K562 (cell line): Measurements from ENCODE around the gene GRIN2A. TPM values are rescaled to one million over a fixed set of nuclear protein-coding genes. Genes with fewer than 3 reads are reported as not detected.

Experiments used
- ATAC-seq: fragments of 200-7000 bp; cut with Tn5 transposase; 3 replicates; pipeline ENCODE4 v1.9.1; 2020; ENCODE audit warnings: moderate library complexity
- BruUV-seq: library from RNA; stranded (reverse); fragments of 400-500 nt; replicated peaks from 2 replicates; lab custom pipeline; 2021; lab: Mats Ljungman, UMichigan
- CTCF ChIA-PET: fragments of 300-600 bp; formaldehyde crosslinking; extraction: SDS; loops from one replicate; lab custom pipeline; 2021; ENCODE audit warnings: low intra/inter-chr PET ratio; lab: Yijun Ruan, JAX
- POLR2A ChIA-PET: fragments of 300-600, 350-650 bp; sonication (Branson Sonifier 250); formaldehyde crosslinking; extraction: SDS; loops from one replicate; lab custom pipeline; 2021; ENCODE audit warnings: antibody characterized with exemption, inconsistent platforms; lab: Yijun Ruan, JAX
- DNase-seq, 4 experiments: peaks; one replicate each; pipeline versions ENCODE4 v3.0.0 to v3.0.0-alpha.2; 2011 to 2018; ENCODE audit warnings: low spot score in 3 of 4, mixed read lengths in 3 of 4; ENCODE audit errors: extremely low read depth in 1 of 4
- FAIRE-seq: peaks from 2 replicates; lab custom pipeline; 2011; peaks lifted over from hg19 to GRCh38; lab: Jason Lieb, UNC
- H2AFZ ChIP-seq: 2 replicates; pipeline ENCODE4 v1.6.0; 2011; ENCODE audit warnings: low read depth, low read length, control low read depth, inconsistent platforms
- H3K27ac ChIP-seq: fragments of 200-600 bp; 3 replicates; pipeline ENCODE4 v1.8.0; 2011; ENCODE audit warnings: low read depth, mild to moderate bottlenecking, control low read depth, inconsistent platforms, low read length, moderate library complexity, mixed read lengths; ENCODE audit errors: extremely low read depth
- H3K27me3 ChIP-seq, 2 experiments: fragments of 300-600 bp in 1 of 2; 2 replicates in 1 of 2; 3 replicates in 1 of 2; pipeline versions ENCODE4 v1.6.0 to v1.8.0; 2011; ENCODE audit warnings: inconsistent platforms in 2 of 2, low read length in 2 of 2, mild to moderate bottlenecking in 1 of 2, mixed read lengths in 1 of 2, moderate library complexity in 1 of 2; ENCODE audit not compliant: control insufficient read depth in 2 of 2, insufficient read depth in 2 of 2
- H3K36me3 ChIP-seq: fragments of 300-600 bp; 3 replicates; pipeline ENCODE4 v1.8.0; 2011; ENCODE audit warnings: mild to moderate bottlenecking, low read length, inconsistent platforms; ENCODE audit not compliant: control insufficient read depth, insufficient read depth
- H3K4me1 ChIP-seq, 2 experiments: fragments of 200-600 bp in 1 of 2; replicated peaks in 1 of 2; 2 replicates in 1 of 2; 3 replicates in 1 of 2; pipeline versions ENCODE4 v1.5.1 to v1.8.0; 2011; ENCODE audit warnings: inconsistent platforms in 2 of 2, low read length in 2 of 2, mild to moderate bottlenecking in 1 of 2, mixed read lengths in 1 of 2, moderate library complexity in 1 of 2; ENCODE audit not compliant: control insufficient read depth in 2 of 2, insufficient read depth in 2 of 2
- H3K4me2 ChIP-seq: 2 replicates; pipeline ENCODE4 v1.6.1; 2011; ENCODE audit warnings: low read length, control low read depth, inconsistent platforms, mixed read lengths; ENCODE audit not compliant: insufficient read depth
- H3K4me3 ChIP-seq: fragments of 200-600 bp; sonication (generic), shearing (Covaris generic); 2 replicates; pipeline ENCODE4 v1.5.1; 2016; ENCODE audit warnings: control low read depth, inconsistent platforms
- H3K79me2 ChIP-seq: fragments of 200-600 bp; 3 replicates; pipeline ENCODE4 v1.8.0; 2011; ENCODE audit warnings: low read length, inconsistent platforms; ENCODE audit not compliant: control insufficient read depth, insufficient read depth
- H3K9ac ChIP-seq, 2 experiments: 2 replicates each; pipeline versions ENCODE4 v1.6.0 to v1.6.1; 2011; ENCODE audit warnings: low read depth in 2 of 2, low read length in 2 of 2, control low read depth in 1 of 2, inconsistent platforms in 1 of 2, mild to moderate bottlenecking in 1 of 2, mixed read lengths in 1 of 2; ENCODE audit not compliant: insufficient read depth in 1 of 2
- H3K9me1 ChIP-seq: one replicate; pipeline ENCODE4 v1.6.0; 2011; ENCODE audit warnings: inconsistent platforms, mild to moderate bottlenecking, low read length, moderate library complexity; ENCODE audit not compliant: control insufficient read depth, insufficient read depth
- H3K9me3 ChIP-seq: replicated peaks from 2 replicates; pipeline ENCODE4 v1.5.1; 2011; ENCODE audit warnings: low read depth, low read length, inconsistent platforms; ENCODE audit not compliant: control insufficient read depth, insufficient read depth
- H4K20me1 ChIP-seq: replicated peaks from 2 replicates; pipeline ENCODE4 v1.6.1; 2011; ENCODE audit warnings: low read length, inconsistent platforms, mixed read lengths; ENCODE audit not compliant: control insufficient read depth, insufficient read depth
- C11orf30 ChIP-seq: fragments of 450-650 bp; IDR thresholded peaks from 2 replicates; pipeline ENCODE4 v1.6.1; 2016; ENCODE audit warnings: low read depth, mild to moderate bottlenecking
- FOXJ2 ChIP-seq: fragments of 200-800 bp; sonication (Bioruptor generic); IDR thresholded peaks from 2 replicates; pipeline ENCODE4 v1.6.1; 2016; ENCODE audit warnings: missing genetic modification characterization, missing compliant biosample characterization
- FOXK2 ChIP-seq, 2 experiments: fragments of 450-650 bp; IDR thresholded peaks in 1 of 2; conservative IDR thresholded peaks in 1 of 2; 2 replicates each; pipeline ENCODE4 v1.6.1; 2016; ENCODE audit warnings: low read depth in 2 of 2, mild to moderate bottlenecking in 1 of 2
- HNRNPH1 ChIP-seq: fragments of 200-400 bp; formaldehyde crosslinking; optimal IDR thresholded peaks from 2 replicates; pipeline ENCODE3; 2017; ENCODE audit warnings: low read depth, mild to moderate bottlenecking, low read length, moderate library complexity
- HNRNPLL ChIP-seq: fragments of 200-400 bp; formaldehyde crosslinking; IDR thresholded peaks from 2 replicates; pipeline ENCODE4 v1.6.1; 2017; ENCODE audit warnings: low read length, low read depth, mild to moderate bottlenecking; ENCODE audit not compliant: poor library complexity, severe bottlenecking
- ILK ChIP-seq: fragments of 450-650 bp; IDR thresholded peaks from 2 replicates; pipeline ENCODE4 v1.6.1; 2016; ENCODE audit warnings: missing genetic modification characterization, low read depth, mild to moderate bottlenecking, missing compliant biosample characterization, moderate library complexity, borderline replicate concordance
- NCOA1 ChIP-seq: fragments of 450-650 bp; IDR thresholded peaks from 2 replicates; pipeline ENCODE4 v1.6.1; 2016; ENCODE audit warnings: low read depth
- NCOA4 ChIP-seq: fragments of 450-650 bp; IDR thresholded peaks from 2 replicates; pipeline ENCODE4 v1.6.1; 2018; ENCODE audit warnings: mild to moderate bottlenecking; ENCODE audit not compliant: partially characterized antibody
- NRF1 ChIP-seq, 2 experiments: fragments of 450-650 bp; IDR thresholded peaks in 1 of 2; conservative IDR thresholded peaks in 1 of 2; 2 replicates each; pipeline ENCODE4 v1.6.1; 2014; ENCODE audit warnings: mild to moderate bottlenecking in 2 of 2
- SRSF3 ChIP-seq: fragments of 200-400 bp; formaldehyde crosslinking; IDR thresholded peaks from 2 replicates; pipeline ENCODE4 v1.6.1; 2016; ENCODE audit warnings: mild to moderate bottlenecking, low read length, moderate library complexity; ENCODE audit not compliant: insufficient read depth
- TSC22D4 ChIP-seq: fragments of 450-650 bp; IDR thresholded peaks from 2 replicates; pipeline ENCODE4 v1.6.1; 2016; ENCODE audit warnings: missing genetic modification characterization, missing biosample characterization, control low read depth
- ZBTB1 ChIP-seq: sonication (generic); formaldehyde crosslinking; IDR thresholded peaks from 2 replicates; pipeline ENCODE4 v1.8.1; 2023; ENCODE audit warnings: missing genetic modification reagents, low read depth, mild to moderate bottlenecking, borderline replicate concordance
- ZEB2 ChIP-seq: fragments of 450-650 bp; IDR thresholded peaks from 2 replicates; pipeline ENCODE4 v1.6.1; 2016
- ZNF57 ChIP-seq: fragments of 450-650 bp; formaldehyde crosslinking; IDR thresholded peaks from 2 replicates; pipeline ENCODE4 v1.4.0; 2020; ENCODE audit warnings: mild to moderate bottlenecking, moderate library complexity
- WGBS: fragments of 100-300 bp; shearing (Covaris generic); methylation state at CpG from one replicate; pipeline ENCODE4 v1.1.6; 2016; ENCODE audit warnings: low coverage, mixed read lengths; ENCODE audit not compliant: insufficient coverage; ENCODE audit errors: missing lambda C conversion rate; 5-methylcytosine and 5-hydroxymethylcytosine counted together
- in situ Hi-C: fragments of 300-500 bp; cut with MboI; formaldehyde crosslinking; loops from 4 replicates; pipeline ENCODE4 v1.15.0; 2018; ENCODE audit warnings: inconsistent platforms, mixed read lengths
- intact Hi-C: fragments of 100-400 bp; cut with micrococcal nuclease; formaldehyde crosslinking; loops from 2 replicates; pipeline ENCODE4 v1.14.2; 2022
- polyA plus RNA-seq, 8 experiments: library from polyadenylated mRNA; depleted of rRNA in 4 of 8; stranded (reverse) in 5 of 8; unstranded in 3 of 8; fragments of >200 nt; fragmentation: Nextera tagmentation in 2 of 8; fragmentation: Illumina TruSeq in 1 of 8; extraction: Ambion mirVana in 2 of 8; extraction: Trizol in 1 of 8; gene quantifications; 2 replicates each; pipeline versions ENCODE4 v1.2.1 to v1.2.3, GENCODE V29; 2011 to 2014; ENCODE audit warnings: inconsistent platforms in 1 of 8, missing spikeins in 1 of 8
- total RNA-seq, 7 experiments: library from RNA; depleted of rRNA in 6 of 7; stranded (reverse); fragments of >200 nt in 6 of 7; fragmentation: Illumina TruSeq in 2 of 7; extraction: Trizol in 2 of 7; gene quantifications; 2 replicates each; pipeline versions ENCODE4 v1.2.1 to v1.2.3, GENCODE V29; 2011 to 2021; ENCODE audit warnings: low replicate concordance in 1 of 7
- TF ChIP-seq, protein P1 (sequence below), 2 experiments: fragments of 450-650 bp; formaldehyde crosslinking in 1 of 2; IDR thresholded peaks; 2 replicates each; pipeline versions ENCODE4 v1.4.0 to v1.6.1; 2014 to 2020; ENCODE audit warnings: mild to moderate bottlenecking in 2 of 2, borderline replicate concordance in 1 of 2, low read depth in 1 of 2

The GRIN2A gene
- total and polyA plus RNA-seq, 9 of the 15 experiments (the other 6 are each of a cell fraction or from before 2014, with no cell fraction given) = not detected

DNA sequence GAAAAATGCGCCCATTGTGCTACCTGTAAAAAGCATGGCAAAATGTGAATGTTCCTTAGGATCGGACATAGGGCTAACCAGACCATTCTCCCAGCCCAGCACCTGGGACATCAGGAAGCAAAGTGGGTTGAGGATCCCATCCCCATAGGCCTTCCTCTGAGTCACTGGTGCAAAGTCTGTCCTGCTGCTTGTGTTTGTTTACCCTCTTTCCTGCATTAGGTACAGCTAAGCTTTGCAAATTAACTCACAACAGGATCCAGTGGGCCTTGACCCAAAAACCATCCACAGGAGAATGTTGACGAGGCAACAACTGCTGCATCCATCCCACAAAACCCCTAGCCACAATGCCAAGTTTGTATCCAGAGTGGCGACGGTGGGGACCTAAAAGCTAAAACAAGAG is 106.2 kb downstream of the GRIN2A start (continued):
- TF ChIP-seq, protein P1, sequence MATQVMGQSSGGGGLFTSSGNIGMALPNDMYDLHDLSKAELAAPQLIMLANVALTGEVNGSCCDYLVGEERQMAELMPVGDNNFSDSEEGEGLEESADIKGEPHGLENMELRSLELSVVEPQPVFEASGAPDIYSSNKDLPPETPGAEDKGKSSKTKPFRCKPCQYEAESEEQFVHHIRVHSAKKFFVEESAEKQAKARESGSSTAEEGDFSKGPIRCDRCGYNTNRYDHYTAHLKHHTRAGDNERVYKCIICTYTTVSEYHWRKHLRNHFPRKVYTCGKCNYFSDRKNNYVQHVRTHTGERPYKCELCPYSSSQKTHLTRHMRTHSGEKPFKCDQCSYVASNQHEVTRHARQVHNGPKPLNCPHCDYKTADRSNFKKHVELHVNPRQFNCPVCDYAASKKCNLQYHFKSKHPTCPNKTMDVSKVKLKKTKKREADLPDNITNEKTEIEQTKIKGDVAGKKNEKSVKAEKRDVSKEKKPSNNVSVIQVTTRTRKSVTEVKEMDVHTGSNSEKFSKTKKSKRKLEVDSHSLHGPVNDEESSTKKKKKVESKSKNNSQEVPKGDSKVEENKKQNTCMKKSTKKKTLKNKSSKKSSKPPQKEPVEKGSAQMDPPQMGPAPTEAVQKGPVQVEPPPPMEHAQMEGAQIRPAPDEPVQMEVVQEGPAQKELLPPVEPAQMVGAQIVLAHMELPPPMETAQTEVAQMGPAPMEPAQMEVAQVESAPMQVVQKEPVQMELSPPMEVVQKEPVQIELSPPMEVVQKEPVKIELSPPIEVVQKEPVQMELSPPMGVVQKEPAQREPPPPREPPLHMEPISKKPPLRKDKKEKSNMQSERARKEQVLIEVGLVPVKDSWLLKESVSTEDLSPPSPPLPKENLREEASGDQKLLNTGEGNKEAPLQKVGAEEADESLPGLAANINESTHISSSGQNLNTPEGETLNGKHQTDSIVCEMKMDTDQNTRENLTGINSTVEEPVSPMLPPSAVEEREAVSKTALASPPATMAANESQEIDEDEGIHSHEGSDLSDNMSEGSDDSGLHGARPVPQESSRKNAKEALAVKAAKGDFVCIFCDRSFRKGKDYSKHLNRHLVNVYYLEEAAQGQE (IDR thresholded peaks at IDR 0.05; ENCODE audit: borderline replicate concordance) = no peak
- TF ChIP-seq, protein P1 (CRISPR knock-in tag; IDR thresholded peaks at IDR 0.05; ENCODE audit: low read depth) = no peak

DNA sequence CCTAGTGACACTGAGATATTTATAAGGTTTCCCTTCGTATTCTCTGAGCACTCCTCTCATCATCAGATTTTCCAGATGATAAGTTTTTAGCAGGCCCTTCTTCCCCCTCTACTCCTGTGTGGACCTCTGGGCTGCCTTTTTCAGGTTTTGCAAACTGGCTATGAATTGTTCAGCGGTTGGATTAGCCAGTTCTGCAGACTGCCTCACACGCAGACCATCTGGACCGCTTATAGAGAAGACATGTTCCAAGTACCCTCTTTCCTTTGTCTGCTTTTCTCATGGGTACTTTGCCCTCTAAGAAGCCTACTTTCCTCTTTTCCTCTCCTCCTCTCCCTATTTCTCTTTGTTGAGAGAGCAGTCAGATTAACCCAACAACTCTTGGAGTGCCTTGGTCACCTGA is 111.6 kb downstream of the GRIN2A start:
- BruUV-seq = no TSS peak
- Histone ChIP-seq H3K27ac (no peak overlapping the region), H3K4me1 (no peaks in the 10 kb centered on the region), H3K27me3 (no peaks in the 10 kb centered on the region), H3K9me1 (no peaks in the 10 kb centered on the region), H3K4me3 (no peak overlapping the region), H3K79me2 (no peaks in the 10 kb centered on the region), H3K9ac (no peak overlapping the region), H2AFZ (no peak overlapping the region), H3K36me3 (no peaks in the 10 kb centered on the region), H3K9me3 (no peaks in the 10 kb centered on the region), H4K20me1 (no peaks in the 10 kb centered on the region), H3K4me2 (no peak overlapping the region)
- CTCF ChIA-PET = no interaction called here
- ATAC-seq = no peak
- POLR2A ChIA-PET = no interaction called here
- DNase-seq = no peak
- no peak for FAIRE-seq
- intact Hi-C loops (no loop called here), in situ Hi-C loops (no loop called here)
- WGBS = 0% methylated on average over 4 of the region's 4 CpGs
- TF ChIP-seq FOXK2 (conservative IDR thresholded peaks at IDR 0.05 in 1 of 2, IDR thresholded peaks at IDR 0.05 in 1 of 2; ENCODE audit: low read depth in 2 of 2) = no peak
- TF ChIP-seq SRSF3 = no peak
- TF ChIP-seq NCOA1 = no peak
- TF ChIP-seq NRF1 (conservative IDR thresholded peaks at IDR 0.05 in 1 of 2, IDR thresholded peaks at IDR 0.05 in 1 of 2) = no peak
- TF ChIP-seq ZNF57 (CRISPR knock-in tag) = no peak
- TF ChIP-seq C11orf30 = no peak
- TF ChIP-seq ZEB2 = no peak
- TF ChIP-seq HNRNPLL = no peak
- TF ChIP-seq ILK (tag) = no peak
- TF ChIP-seq HNRNPH1 = no peak
- TF ChIP-seq FOXJ2 (tag) = no peak
- TF ChIP-seq NCOA4 = no peak
- no peak for TF ChIP-seq ZBTB1 (CRISPR knock-in tag)
- no peak for TF ChIP-seq TSC22D4 (tag)
